Retinal pigment epithelial cell (primary cell): ENCODE data around the gene CSNK1G3.

ENCODE experiments used
- DNase-seq: peaks from one replicate; pipeline ENCODE4 v3.0.0-alpha.2; 2010; ENCODE audit warnings: low read depth
- H3K4me3 ChIP-seq: 2 replicates; pipeline ENCODE4 v1.5.1; 2011; ENCODE audit warnings: mild to moderate bottlenecking, low read length, control low read depth, moderate library complexity
- TF ChIP-seq, protein P1 (sequence below): conservative IDR thresholded peaks from 2 replicates; pipeline ENCODE4 v1.5.1; 2011; ENCODE audit warnings: low read depth, low read length, control low read depth, inconsistent platforms

Gene CSNK1G3

DNA sequence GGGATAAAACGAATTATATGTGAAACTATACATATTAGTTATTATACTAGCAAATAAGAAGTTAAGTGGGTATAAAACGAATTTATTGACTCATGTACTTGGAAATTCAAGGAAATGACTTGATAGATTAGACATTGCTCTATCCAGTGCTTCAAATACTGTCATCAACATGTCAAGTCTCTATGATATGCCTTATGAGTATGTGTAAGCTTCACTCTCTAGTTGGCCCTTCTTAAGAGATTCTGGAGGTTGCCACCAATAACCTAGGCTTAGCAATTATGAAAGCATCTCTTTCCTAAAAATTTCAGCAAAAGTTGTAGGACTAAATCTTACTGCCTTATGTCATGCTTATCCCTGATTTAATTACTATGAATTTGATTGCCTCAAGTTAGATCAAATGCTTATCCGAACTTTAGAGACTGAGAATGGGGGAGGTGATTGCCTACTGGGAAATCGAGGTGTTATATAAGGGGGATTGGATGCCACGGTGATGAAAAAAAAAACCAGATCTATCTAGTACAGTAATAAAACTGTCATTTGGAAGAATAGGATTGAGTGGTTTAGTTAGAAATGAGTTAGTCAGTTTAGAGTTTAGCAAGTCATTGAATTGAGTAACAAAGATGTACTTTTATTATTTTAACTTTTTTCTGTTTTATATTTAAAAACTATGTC is 46.9 kb downstream of the CSNK1G3 start:
- H3K4me3 ChIP-seq: no peak overlapping the region
- no peak for DNase-seq
- TF ChIP-seq, protein P1, sequence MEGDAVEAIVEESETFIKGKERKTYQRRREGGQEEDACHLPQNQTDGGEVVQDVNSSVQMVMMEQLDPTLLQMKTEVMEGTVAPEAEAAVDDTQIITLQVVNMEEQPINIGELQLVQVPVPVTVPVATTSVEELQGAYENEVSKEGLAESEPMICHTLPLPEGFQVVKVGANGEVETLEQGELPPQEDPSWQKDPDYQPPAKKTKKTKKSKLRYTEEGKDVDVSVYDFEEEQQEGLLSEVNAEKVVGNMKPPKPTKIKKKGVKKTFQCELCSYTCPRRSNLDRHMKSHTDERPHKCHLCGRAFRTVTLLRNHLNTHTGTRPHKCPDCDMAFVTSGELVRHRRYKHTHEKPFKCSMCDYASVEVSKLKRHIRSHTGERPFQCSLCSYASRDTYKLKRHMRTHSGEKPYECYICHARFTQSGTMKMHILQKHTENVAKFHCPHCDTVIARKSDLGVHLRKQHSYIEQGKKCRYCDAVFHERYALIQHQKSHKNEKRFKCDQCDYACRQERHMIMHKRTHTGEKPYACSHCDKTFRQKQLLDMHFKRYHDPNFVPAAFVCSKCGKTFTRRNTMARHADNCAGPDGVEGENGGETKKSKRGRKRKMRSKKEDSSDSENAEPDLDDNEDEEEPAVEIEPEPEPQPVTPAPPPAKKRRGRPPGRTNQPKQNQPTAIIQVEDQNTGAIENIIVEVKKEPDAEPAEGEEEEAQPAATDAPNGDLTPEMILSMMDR: no peak

DNA sequence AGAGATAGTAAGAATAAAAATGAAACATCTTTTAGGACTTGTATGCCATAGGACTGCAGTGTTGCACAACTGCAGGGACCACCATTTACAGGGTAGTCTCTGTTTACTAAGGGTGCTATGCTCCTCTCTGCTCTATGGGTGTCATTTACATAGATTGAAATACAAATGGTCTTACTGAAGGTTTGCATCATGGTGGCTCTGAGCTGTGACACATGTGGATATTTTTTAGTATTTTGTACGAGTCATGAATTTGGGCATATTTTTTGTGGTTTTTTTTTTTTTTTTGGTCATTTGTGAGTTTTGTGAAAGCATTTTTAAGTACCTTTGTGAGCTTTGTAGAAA is 47.4 kb downstream of the CSNK1G3 start:
- no peak overlapping the region for H3K4me3 ChIP-seq
- no peak for DNase-seq
- TF ChIP-seq, protein P1: no peak

DNA sequence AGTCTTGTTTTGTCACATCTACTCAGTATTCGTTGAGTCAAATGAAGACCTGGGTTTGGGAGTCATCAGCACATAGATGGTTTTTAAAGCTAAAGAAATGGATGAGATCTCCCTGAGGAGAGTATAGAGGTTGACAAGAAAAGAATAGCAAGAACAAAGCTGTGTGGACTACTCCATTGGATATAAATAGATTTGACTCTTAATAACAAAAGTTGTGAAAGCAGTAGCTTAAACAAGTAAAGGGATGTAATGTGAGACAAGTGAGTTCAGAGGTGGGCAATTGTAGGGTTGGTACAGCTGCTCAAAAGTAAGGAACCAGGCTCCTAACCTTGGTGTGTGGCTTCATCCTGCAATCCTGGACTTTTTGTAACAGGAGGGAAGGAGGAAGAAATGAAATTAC is 49.3 kb downstream of the CSNK1G3 start:
- TF ChIP-seq, protein P1: no peak
- DNase-seq: no peak
- H3K4me3 ChIP-seq: no peak overlapping the region

DNA sequence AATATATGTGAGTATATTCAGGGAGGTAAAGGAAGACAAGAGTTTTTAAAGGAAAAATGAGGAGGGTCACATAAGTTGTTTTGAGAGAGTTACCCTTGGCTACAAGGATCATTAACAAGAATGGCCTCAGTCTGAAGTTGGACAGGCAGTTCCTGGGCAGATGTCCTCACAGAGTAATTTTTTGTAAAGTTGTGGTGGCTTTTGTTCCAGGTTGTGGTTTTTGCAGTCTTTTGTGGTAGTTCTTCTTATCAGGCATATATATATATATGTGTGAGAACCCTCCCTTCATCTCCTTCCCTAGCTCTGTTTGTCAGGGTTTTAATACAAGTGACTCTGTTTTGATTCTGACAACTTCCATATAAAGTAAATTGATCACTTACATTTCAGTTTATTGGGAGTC is 60.0 kb downstream of the CSNK1G3 start:
- no peak for DNase-seq
- no peak overlapping the region for H3K4me3 ChIP-seq
- TF ChIP-seq, protein P1: no peak

DNA sequence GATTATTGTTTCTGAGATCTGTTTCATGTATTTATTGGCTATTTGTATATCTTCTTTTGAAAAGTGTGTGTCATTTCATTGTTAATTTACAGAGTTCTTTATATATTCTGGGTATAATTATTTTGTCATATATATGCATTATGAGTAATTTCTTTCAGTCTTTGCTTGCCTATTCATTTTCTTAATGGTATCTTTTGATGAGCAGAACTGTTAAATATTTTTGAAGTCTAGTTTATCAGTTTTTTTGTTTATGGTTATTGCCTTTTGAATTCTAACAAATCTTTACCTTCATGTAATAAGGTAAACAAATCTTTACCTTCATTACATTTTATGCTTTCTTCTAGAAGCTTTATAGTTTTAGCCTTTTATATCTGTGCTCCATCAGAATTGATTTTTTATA is 66.4 kb downstream of the CSNK1G3 start:
- TF ChIP-seq, protein P1: no peak
- no peak overlapping the region for H3K4me3 ChIP-seq
- DNase-seq: no peak

DNA sequence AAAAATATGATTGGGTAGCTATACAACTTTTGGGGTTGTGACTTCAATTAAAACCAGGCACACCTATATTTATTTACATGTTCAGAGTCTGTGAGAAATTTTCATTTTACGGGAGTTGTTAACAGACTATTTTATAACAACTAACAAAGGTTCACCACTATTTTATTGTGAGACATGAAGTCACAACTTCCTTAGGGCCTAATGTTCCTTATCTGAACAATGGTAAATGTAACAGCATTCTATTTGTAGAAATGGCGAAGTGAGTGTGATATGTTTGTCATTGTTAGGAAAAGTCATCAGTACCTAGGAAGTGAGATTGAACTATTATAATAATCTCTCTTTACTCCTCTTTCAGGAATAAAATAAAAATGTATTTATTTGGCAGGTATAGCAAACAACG is 67.4 kb downstream of the CSNK1G3 start:
- no peak overlapping the region for H3K4me3 ChIP-seq
- DNase-seq: no peak
- TF ChIP-seq, protein P1: no peak

DNA sequence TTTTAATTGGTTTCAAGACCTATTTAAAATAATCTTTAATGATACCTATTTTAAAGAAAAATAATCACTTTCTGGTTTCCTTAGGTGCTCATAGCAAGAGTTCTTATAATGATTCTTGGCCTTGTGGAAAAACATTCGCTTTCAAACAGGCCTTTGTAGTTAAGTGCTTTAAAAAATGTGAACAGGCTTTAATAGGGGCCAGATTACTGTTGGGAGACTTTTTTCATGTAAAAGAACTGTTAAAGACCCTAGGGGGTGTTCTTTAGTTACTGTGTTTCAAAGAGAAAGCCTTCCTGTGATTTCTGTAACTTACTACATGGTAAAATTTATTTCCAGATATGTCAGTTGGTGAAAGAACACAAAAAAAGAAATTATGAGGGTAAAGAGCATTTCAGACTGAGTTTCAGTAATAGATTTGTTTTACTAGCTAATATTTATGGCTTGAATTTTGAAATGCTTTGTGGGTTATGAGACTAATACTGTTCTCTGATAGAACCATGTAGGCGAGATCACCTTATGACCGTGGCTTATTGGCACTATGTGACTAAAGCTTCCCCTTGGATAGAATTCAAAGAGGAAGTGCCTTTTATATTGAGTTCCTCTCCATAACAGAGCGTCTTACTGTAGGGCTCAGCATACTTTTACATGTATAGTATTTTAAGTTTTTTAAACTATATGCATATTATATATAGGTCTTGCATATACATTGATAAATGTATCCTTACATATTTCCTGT is 70.7 kb downstream of the CSNK1G3 start:
- no peak for DNase-seq
- H3K4me3 ChIP-seq: no peak overlapping the region
- TF ChIP-seq, protein P1: no peak
